Neural cell (in vitro differentiated cells): ENCODE measurements around the gene WIZ. TPM values are rescaled to one million over a fixed set of nuclear protein-coding genes. Genes with fewer than 3 reads are reported as not detected.

Source experiments
- H2AFZ ChIP-seq: fragments of 200-600, 300-800 bp; sonication (generic), shearing (Covaris generic); 2 replicates; pipeline ENCODE4 v1.6.0; 2014; ENCODE audit warnings: low read depth, mild to moderate bottlenecking, antibody characterized with exemption, low read length, moderate library complexity
- H3F3A ChIP-seq: fragments of 200-600 bp; shearing (Covaris generic); 2 replicates; pipeline ENCODE4 v1.6.1; 2016; ENCODE audit warnings: mild to moderate bottlenecking, moderate library complexity, mixed read lengths, antibody characterized with exemption, low read length; ENCODE audit not compliant: insufficient read depth, poor library complexity, severe bottlenecking
- H3K27ac ChIP-seq: fragments of 200-600, 300-800 bp; sonication (generic), shearing (Covaris generic); 2 replicates; pipeline ENCODE4 v1.5.1; 2014; ENCODE audit warnings: mild to moderate bottlenecking, low read length, moderate library complexity
- H3K27me3 ChIP-seq: fragments of 300-800, 200-600 bp; sonication (generic), shearing (Covaris generic); 2 replicates; pipeline ENCODE4 v1.6.0; 2014; ENCODE audit warnings: mild to moderate bottlenecking, low read depth, low read length, moderate library complexity; ENCODE audit not compliant: insufficient read depth
- H3K36me3 ChIP-seq: fragments of 300-800, 200-600 bp; sonication (generic), shearing (Covaris generic); 2 replicates; pipeline ENCODE4 v1.5.1; 2014; ENCODE audit warnings: mild to moderate bottlenecking, antibody characterized with exemption, low read length, moderate library complexity; ENCODE audit not compliant: insufficient read depth
- H3K4me2 ChIP-seq: fragments of 300-800, 200-600 bp; sonication (generic), shearing (Covaris generic); 2 replicates; pipeline ENCODE4 v1.6.0; 2014; ENCODE audit warnings: mild to moderate bottlenecking, low read length
- H3K4me3 ChIP-seq: fragments of 300-800, 200-600 bp; sonication (generic), shearing (Covaris generic); 2 replicates; pipeline ENCODE4 v1.5.1; 2014; ENCODE audit warnings: mild to moderate bottlenecking, low read length, moderate library complexity
- H3K79me2 ChIP-seq: fragments of 200-600 bp; shearing (Covaris generic); replicated peaks from 2 replicates; pipeline ENCODE4 v1.6.0; 2014; ENCODE audit warnings: mild to moderate bottlenecking, low read length, moderate library complexity; ENCODE audit not compliant: insufficient read depth
- H3K9ac ChIP-seq: fragments of 300-800, 200-600 bp; sonication (generic), shearing (Covaris generic); 2 replicates; pipeline ENCODE4 v1.6.1; 2016; ENCODE audit warnings: mild to moderate bottlenecking, low read length, mixed read lengths
- H3K9me2 ChIP-seq: fragments of 200-600 bp; shearing (Covaris generic); 2 replicates; pipeline ENCODE4 v1.6.1; 2016; ENCODE audit warnings: mild to moderate bottlenecking, low read length, mixed read lengths; ENCODE audit not compliant: insufficient read depth
- H3K9me3 ChIP-seq: fragments of 200-600, 300-800 bp; sonication (generic), shearing (Covaris generic); 2 replicates; pipeline ENCODE4 v1.6.1; 2016; ENCODE audit warnings: mild to moderate bottlenecking, mixed run types, low read length, moderate library complexity, mixed read lengths
- H4K20me1 ChIP-seq: fragments of 200-600 bp; shearing (Covaris generic); 2 replicates; pipeline ENCODE4 v1.6.1; 2016; ENCODE audit warnings: mild to moderate bottlenecking, mixed run types; ENCODE audit not compliant: insufficient read depth
- CTCF ChIP-seq: fragments of 450-650 bp; IDR thresholded peaks from 2 replicates; pipeline ENCODE4 v1.5.1; 2014; ENCODE audit warnings: antibody characterized with exemption, mild to moderate bottlenecking, moderate library complexity; ENCODE audit not compliant: poor library complexity, severe bottlenecking
- EP300 ChIP-seq: fragments of 450-650 bp; conservative IDR thresholded peaks from 2 replicates; pipeline ENCODE4 v1.6.1; 2014; ENCODE audit warnings: antibody characterized with exemption, mild to moderate bottlenecking, moderate library complexity; ENCODE audit not compliant: poor library complexity, severe bottlenecking
- EZH2 ChIP-seq: fragments of 200-600, 300-800 bp; shearing (Covaris generic), sonication (generic); IDR thresholded peaks from 2 replicates; pipeline ENCODE4 v1.6.1; 2014; ENCODE audit warnings: antibody characterized with exemption, low read length, borderline replicate concordance, mild to moderate bottlenecking; ENCODE audit not compliant: insufficient read depth, poor library complexity, severe bottlenecking
- MXI1 ChIP-seq: fragments of 450-650 bp; conservative IDR thresholded peaks from 2 replicates; pipeline ENCODE4 v1.6.1; 2014; ENCODE audit warnings: antibody characterized with exemption, mild to moderate bottlenecking; ENCODE audit not compliant: poor library complexity, severe bottlenecking
- POLR2AphosphoS5 ChIP-seq: IDR thresholded peaks from 2 replicates; pipeline ENCODE4 v1.6.1; 2012
- RAD21 ChIP-seq: fragments of 450-650 bp; conservative IDR thresholded peaks from 2 replicates; pipeline ENCODE4 v1.6.1; 2014; ENCODE audit warnings: antibody characterized with exemption, mild to moderate bottlenecking, moderate library complexity
- REST ChIP-seq: IDR thresholded peaks from 2 replicates; pipeline ENCODE4 v1.6.1; 2012; ENCODE audit warnings: borderline replicate concordance
- SMC3 ChIP-seq: fragments of 450-650 bp; conservative IDR thresholded peaks from 2 replicates; pipeline ENCODE4 v1.6.1; 2014; ENCODE audit warnings: antibody characterized with exemption, mild to moderate bottlenecking, moderate library complexity; ENCODE audit not compliant: poor library complexity
- TAF1 ChIP-seq: IDR thresholded peaks from 2 replicates; pipeline ENCODE4 v1.6.1; 2012; ENCODE audit warnings: low read depth
- polyA minus RNA-seq: library from RNA; depleted of rRNA, polyadenylated mRNA; stranded (reverse); fragments of >200 nt; gene quantifications from 2 replicates; pipeline ENCODE4 v1.2.3, GENCODE V29; 2014
- polyA plus RNA-seq: library from polyadenylated mRNA; depleted of rRNA; stranded (reverse); fragments of >200 nt; gene quantifications from 2 replicates; pipeline ENCODE4 v1.2.3, GENCODE V29; 2014

WIZ gene
- polyA plus RNA-seq (13.0 and 19.6 TPM in 2 replicates), polyA minus RNA-seq (26.8 and 29.4 TPM in 2 replicates)

- Histone ChIP-seq H3K36me3 (no peaks in the 10 kb centered on the region), H3K4me2 (peak within 1 kb of the TSS; percentile 80), H3F3A (peaks cover 8% of the 10 kb centered on the region), H3K27me3 (peaks cover 23% of the 10 kb centered on the region), H3K27ac (peak within 1 kb of the TSS; percentile 32), H3K9ac (peak within 1 kb of the TSS; percentile 82), H3K9me2 (no peaks in the 10 kb centered on the region), H2AFZ (peak within 1 kb of the TSS; percentile 60), H3K79me2 (peaks cover 3% of the 10 kb centered on the region), H3K4me3 (peak within 1 kb of the TSS; percentile 95), H4K20me1 (no peaks in the 10 kb centered on the region), H3K9me3 (no peaks in the 10 kb centered on the region)
- TF ChIP-seq POLR2AphosphoS5 (peak; percentile 84), CTCF (no peak)
These were observed at the start of gene WIZ for GRCh38 chr19:15449620-15450527. WIZ (minus strand) TSS chr19:15449956; CDS start chr19:15448307, 1,649 bp downstream.

GRCh38 chr19:15498910-15499309 lies 49.2 kb upstream of the WIZ start:
- Histone ChIP-seq H3K4me2 (no peak overlapping the region), H3K36me3 (no peaks in the 10 kb centered on the region), H3K9ac (no peak overlapping the region), H2AFZ (no peak overlapping the region), H3K9me2 (no peaks in the 10 kb centered on the region), H3K27ac (no peak overlapping the region), H3K79me2 (no peaks in the 10 kb centered on the region), H3K4me3 (no peak overlapping the region), H3K9me3 (no peaks in the 10 kb centered on the region), H3F3A (no peaks in the 10 kb centered on the region), H4K20me1 (no peaks in the 10 kb centered on the region), H3K27me3 (no peaks in the 10 kb centered on the region)
- no peak for TF ChIP-seq REST
- no peak for TF ChIP-seq POLR2AphosphoS5

- Histone ChIP-seq H3K79me2 (no peaks in the 10 kb centered on the region), H3K9me2 (no peaks in the 10 kb centered on the region), H4K20me1 (no peaks in the 10 kb centered on the region), H3K36me3 (no peaks in the 10 kb centered on the region), H3K9ac (no peak overlapping the region), H3K27ac (no peak overlapping the region), H3K4me2 (no peak overlapping the region), H3K9me3 (no peaks in the 10 kb centered on the region), H2AFZ (no peak overlapping the region), H3K4me3 (no peak overlapping the region), H3K27me3 (no peaks in the 10 kb centered on the region), H3F3A (no peaks in the 10 kb centered on the region)
- TF ChIP-seq MXI1, result no peak
- TF ChIP-seq REST, result no peak
- no peak for TF ChIP-seq RAD21
- no peak for TF ChIP-seq SMC3
- no peak for TF ChIP-seq POLR2AphosphoS5
- no peak for TF ChIP-seq TAF1
- TF ChIP-seq EP300, result no peak
- TF ChIP-seq EZH2, result no peak
These were observed 48.6 kb upstream of the WIZ start for GRCh38 chr19:15498156-15498858.
